Measurements from ENCODE around the gene GCHFR. TPM values are rescaled to one million over a fixed set of nuclear protein-coding genes. Genes with fewer than 3 reads are reported as not detected.
A peak's percentile ranks its signal among the peaks of the same experiment; 100 is the strongest.

The GCHFR gene
- total RNA-seq, result 10 to 100 TPM in 1 of 6 donors, 1 to 10 TPM in 5; 4.9 to 10.8 (median 7.4) TPM
- polyA plus RNA-seq, result 10 to 100 TPM; 13.8 to 21.4 TPM

DNA sequence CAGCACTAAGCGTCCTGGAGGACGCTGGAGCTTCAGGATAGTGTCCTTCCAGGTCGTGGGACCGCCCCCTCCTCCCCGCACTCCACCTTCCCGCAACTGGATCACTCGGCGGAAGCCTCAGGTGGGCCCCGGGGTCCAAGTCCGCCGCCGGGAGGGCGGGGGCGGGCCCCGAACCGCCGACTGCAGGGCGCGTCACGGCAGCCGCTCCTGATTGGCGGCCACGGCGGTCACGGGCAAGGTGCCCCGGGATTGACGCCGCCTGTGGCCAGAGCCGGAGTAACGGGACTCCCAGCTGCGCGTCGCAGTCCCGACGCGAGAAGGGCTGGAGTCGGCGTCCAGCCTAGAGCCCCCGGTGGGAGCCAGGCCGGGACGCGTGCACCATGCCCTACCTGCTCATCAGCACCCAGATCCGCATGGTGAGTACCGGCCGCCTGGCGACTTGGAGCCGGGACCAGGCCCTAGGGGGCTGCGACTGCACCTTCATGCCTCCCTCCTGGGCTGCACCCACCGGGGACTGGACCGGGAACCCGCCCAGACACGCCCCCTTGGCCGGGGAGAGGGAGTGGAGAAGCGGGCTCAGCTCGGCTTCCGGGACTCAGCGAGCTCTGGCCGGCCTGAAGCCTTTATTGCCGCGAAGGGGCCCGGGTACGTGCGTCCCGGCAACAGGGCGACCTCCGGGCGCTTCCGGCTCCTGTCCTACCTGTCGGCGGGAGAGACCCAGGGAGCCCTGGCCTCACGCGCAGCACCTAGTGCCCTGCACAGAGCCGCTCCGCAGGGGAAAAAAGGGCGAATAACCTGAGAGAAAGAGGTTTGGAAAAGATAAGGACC lies at the start of gene GCHFR:
TSS of gene GCHFR (plus strand) at position 268 of the 828 bp plus-strand sequence. CDS start at position 381, 113 bp downstream.
- TF ChIP-seq, protein P1, sequence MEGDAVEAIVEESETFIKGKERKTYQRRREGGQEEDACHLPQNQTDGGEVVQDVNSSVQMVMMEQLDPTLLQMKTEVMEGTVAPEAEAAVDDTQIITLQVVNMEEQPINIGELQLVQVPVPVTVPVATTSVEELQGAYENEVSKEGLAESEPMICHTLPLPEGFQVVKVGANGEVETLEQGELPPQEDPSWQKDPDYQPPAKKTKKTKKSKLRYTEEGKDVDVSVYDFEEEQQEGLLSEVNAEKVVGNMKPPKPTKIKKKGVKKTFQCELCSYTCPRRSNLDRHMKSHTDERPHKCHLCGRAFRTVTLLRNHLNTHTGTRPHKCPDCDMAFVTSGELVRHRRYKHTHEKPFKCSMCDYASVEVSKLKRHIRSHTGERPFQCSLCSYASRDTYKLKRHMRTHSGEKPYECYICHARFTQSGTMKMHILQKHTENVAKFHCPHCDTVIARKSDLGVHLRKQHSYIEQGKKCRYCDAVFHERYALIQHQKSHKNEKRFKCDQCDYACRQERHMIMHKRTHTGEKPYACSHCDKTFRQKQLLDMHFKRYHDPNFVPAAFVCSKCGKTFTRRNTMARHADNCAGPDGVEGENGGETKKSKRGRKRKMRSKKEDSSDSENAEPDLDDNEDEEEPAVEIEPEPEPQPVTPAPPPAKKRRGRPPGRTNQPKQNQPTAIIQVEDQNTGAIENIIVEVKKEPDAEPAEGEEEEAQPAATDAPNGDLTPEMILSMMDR (IDR thresholded peaks at IDR 0.05), result peak in 3 of 4 donors; percentile 11 to 32 (median 30)
- Histone ChIP-seq H3K4me3 (peak within 1 kb of the TSS; percentile 40 to 56 (median 50)), H3K9me3 (no peaks in the 10 kb centered on the region), H3K36me3 (no peaks in the 10 kb centered on the region), H3K27me3 (no peaks in the 10 kb centered on the region), H3K27ac (peak within 1 kb of the TSS; percentile 76 to 92 (median 87)), H3K4me1 (peaks cover 9 to 13% (median 9%) of the 10 kb centered on the region in 3 donors)
- FAIRE-seq, result no peak
- peak; percentile 74 to 85 (median 83) for ATAC-seq
- intact Hi-C loops (cut with DNase I), result no loop called here
- DNase-seq, result peak; percentile 80 to 94 (median 85)
- 0% methylated on average over 58 to 75 of the region's 75 CpGs for WGBS, 2 donors

DNA sequence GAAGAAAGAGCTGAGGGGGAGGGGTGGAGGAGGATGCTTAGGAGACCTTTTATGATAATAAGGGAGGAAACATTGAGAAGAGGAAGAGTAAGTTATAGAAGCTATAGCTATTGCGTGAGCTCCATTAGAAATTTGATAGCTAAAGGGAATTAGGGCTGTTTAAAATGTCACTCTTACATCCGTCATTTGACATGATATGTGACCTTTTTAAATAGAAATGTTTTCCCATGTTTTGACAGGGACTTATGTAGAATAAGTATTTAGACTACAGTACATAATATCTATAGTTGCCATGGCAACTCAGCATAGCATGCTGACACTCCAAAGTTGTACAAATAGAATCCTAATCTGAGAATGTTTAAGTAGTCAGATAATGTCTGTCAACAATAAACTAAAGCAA lies 49.7 kb upstream of the GCHFR start:
- H3K36me3 ChIP-seq, result no peaks in the 10 kb centered on the region
- H3K4me1 ChIP-seq, result no peaks in the 10 kb centered on the region
- no peak overlapping the region for H3K4me3 ChIP-seq
- 36 to 38% methylated on average over 2 of the region's 2 CpGs for WGBS, 2 donors
- DNase-seq, result no peak
- H3K27me3 ChIP-seq, result no peaks in the 10 kb centered on the region
- no peak overlapping the region for H3K27ac ChIP-seq
- ATAC-seq, result no peak
- no peak for FAIRE-seq
- TF ChIP-seq, protein P1 (IDR thresholded peaks at IDR 0.05), result no peak
- intact Hi-C loops (cut with DNase I), result no loop called here
- no peaks in the 10 kb centered on the region for H3K9me3 ChIP-seq

DNA sequence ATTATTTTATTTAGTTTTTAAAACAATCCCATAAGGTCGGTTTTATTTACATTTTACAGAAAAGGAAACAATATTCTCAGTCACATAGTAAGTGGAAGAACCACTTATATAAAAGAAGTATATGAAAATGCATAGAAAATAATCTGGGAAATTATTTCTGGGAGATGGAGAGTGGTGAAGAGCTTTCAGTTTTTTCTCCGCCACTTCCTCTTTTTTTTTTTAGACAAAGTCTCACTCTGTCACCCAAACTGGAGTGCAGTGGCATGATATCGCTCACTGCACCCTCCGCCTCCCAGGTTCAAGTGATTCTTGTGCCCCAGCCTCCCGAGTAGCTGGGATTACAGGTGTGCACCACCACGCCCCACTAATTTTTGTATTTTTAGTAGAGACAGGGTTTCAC lies 47.7 kb upstream of the GCHFR start:
- ATAC-seq (no peak), DNase-seq (no peak), FAIRE-seq (no peak)
- 89 to 94% methylated on average over 6 of the region's 6 CpGs for WGBS, 2 donors
- no peaks in the 10 kb centered on the region for H3K27me3 ChIP-seq
- no peak overlapping the region for H3K4me3 ChIP-seq
- intact Hi-C loops (cut with DNase I), result no loop called here
- H3K27ac ChIP-seq, result no peak overlapping the region
- TF ChIP-seq, protein P1 (IDR thresholded peaks at IDR 0.05), result no peak
- H3K36me3 ChIP-seq, result no peaks in the 10 kb centered on the region
- H3K4me1 ChIP-seq, result no peaks in the 10 kb centered on the region
- no peaks in the 10 kb centered on the region for H3K9me3 ChIP-seq

DNA sequence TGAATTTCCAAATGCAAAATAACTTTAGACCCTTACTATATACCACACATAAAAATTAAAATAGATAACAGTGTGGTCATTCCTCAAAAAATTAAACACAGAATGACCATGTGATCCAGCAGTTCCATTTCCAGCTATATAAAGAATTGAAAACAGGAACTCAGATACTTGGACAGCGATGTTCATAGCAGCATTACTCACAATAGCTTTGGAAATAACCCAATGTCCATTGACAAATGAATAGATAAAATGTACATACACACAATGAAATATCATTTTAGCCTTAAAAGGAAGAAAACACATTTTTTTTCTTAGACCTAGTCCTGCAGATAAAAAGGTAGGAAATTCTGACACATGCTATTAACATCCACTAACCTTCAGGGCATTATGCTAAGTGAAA lies 42.2 kb upstream of the GCHFR start:
- WGBS, 2 donors, result 89 to 94% methylated on average over 1 of the region's 1 CpG
- no peak overlapping the region for H3K4me3 ChIP-seq
- TF ChIP-seq, protein P1 (IDR thresholded peaks at IDR 0.05), result no peak
- intact Hi-C loops (cut with DNase I), result no loop called here
- DNase-seq (no peak), ATAC-seq (no peak), FAIRE-seq (no peak)
- H3K9me3 ChIP-seq, result no peaks in the 10 kb centered on the region
- no peaks in the 10 kb centered on the region for H3K4me1 ChIP-seq
- H3K27ac ChIP-seq, result no peak overlapping the region
- H3K36me3 ChIP-seq, result no peaks in the 10 kb centered on the region
- no peaks in the 10 kb centered on the region for H3K27me3 ChIP-seq

DNA sequence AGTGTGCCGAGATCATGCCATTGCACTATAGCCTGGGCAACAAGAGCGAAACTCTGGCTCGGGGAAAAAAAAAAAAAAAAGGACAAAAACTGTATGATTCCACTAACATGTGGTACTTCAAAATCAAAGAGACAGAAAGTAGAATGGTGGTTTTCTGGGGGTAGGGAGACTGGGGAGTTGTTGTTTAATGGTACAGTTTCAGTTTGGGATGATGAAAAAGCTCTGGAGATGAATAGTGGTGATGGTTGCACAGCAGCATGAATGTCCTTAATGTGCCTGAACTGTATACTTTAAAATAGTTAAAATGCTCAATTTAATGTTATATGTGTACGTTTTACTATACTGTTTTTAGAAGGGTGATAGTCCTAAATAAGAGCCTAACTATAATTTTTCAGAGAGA lies 41.5 kb upstream of the GCHFR start:
- Histone ChIP-seq H3K27me3 (no peaks in the 10 kb centered on the region), H3K4me3 (no peak overlapping the region), H3K9me3 (no peaks in the 10 kb centered on the region), H3K27ac (no peak overlapping the region), H3K36me3 (no peaks in the 10 kb centered on the region), H3K4me1 (no peaks in the 10 kb centered on the region)
- DNase-seq, result no peak
- ATAC-seq, result no peak
- TF ChIP-seq, protein P1 (IDR thresholded peaks at IDR 0.05), result no peak
- WGBS, 2 donors, result 80 to 90% methylated on average over 4 of the region's 4 CpGs
- FAIRE-seq, result no peak
- intact Hi-C loops (cut with DNase I), result no loop called here
